DMS153 (cell line): ENCODE data around the gene GNA15.

Experiments
- DNase-seq: peaks from one replicate; lab custom pipeline; 2025; lab: John Stamatoyannopoulos, UW

GNA15 gene

DNA sequence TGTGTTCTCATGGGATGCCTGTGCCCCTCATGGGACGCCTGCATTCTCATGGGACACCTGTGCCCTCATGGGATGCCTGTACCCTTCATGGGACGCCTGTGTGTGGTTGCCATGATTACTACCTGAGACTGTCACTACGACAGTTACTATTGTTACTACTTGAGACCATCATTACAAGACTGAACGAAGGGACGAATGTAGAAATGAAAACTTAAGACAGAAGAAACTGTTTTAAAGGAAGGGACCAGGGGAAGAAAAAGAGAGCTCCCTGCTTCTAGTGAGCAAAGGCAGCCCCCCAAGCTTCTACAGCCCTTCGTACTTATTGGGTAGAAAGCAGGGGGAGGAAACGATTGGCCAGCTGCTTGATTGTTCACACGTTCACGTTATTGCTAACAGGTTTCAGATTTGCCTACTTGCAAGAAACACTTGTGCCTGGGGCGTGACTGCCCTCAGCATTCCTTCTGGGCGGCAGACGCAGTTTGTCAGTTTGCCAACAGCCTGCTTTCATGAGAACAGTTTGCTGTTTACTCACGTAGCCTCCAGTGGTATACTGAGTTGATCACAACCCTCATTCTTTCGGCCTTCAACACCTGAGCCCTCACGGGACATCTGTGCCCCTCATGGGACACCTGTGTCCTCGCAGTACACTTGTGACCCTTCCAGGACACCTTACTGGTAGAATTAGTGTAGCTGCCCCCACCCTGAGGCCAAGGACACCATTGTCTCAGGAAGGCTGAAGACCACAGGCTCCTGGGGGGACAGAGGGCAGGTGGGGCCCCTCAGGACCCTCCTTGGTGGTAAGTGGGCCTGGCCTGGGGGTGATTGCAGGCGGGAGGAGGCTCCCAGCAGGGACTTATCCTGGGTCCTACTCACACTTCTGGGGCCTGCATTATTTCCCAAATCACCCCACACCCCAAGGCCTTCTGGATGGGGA is 40.2 kb downstream of the GNA15 start:
- DNase-seq = no peak

DNA sequence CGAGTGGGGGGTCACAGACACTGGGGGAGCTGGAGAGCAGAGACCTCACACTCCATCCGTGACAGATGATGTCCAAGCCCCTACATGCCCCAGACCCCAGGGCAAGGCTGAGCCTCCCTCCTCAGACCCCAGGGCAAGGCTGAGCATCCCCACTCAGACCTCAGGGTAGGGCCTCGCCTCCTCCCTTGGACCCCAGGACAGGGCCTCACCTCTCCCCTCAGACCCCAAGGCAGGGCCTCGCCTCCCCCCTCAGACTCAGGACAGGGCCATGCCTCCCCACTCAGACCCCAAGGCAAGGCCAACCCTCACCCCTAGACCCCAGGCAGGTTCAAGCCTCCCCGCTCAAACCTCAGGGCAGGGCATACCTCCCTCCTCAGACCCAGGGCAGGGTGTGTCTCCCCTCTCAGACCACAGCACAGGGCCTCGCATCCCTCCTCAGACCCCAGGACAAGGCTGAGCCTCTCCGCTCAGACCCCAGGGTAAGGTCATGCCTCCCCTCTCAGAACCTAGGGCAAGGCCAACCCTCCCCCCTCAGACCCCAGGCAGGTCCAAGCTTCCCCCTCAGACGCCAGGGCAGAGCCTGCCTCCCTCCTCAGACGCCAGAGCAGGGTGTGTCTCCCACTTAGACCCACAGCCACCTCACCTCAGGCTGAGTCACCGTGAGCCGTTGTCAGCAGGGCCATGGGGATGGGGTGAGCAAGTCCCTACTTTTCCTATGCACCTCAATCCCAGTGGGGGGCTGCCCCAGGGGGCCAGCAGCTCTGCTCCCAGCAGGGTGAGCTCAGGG is 41.1 kb downstream of the GNA15 start:
- no peak for DNase-seq

DNA sequence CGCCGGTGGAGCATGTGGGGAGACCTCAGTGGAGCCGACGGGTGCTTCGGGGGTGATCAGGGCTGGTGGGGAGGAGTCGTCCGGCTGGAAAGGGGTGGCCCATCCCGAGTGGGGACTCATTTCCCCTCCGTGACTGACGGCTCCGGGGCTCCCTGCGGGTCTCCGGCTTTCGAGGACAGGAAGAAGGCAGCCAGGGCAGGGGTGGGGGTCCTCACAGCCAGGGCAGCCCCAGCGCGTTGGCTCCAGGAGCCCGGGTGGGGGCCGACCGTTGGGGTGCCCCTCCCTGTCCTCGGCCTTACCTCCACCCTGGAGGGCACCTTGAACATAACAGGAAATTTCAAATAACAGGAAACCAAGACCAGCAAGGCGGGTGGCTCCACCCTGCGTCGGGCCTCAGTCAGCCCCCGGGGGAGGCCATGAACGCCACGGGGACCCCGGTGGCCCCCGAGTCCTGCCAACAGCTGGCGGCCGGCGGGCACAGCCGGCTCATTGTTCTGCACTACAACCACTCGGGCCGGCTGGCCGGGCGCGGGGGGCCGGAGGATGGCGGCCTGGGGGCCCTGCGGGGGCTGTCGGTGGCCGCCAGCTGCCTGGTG is 42.6 kb downstream of the GNA15 start, which contains the start of gene S1PR4:
S1PR4 (plus strand) TSS at position 393 of the 596 bp plus-strand sequence; CDS start at position 417, 24 bp downstream.
- DNase-seq = no peak

DNA sequence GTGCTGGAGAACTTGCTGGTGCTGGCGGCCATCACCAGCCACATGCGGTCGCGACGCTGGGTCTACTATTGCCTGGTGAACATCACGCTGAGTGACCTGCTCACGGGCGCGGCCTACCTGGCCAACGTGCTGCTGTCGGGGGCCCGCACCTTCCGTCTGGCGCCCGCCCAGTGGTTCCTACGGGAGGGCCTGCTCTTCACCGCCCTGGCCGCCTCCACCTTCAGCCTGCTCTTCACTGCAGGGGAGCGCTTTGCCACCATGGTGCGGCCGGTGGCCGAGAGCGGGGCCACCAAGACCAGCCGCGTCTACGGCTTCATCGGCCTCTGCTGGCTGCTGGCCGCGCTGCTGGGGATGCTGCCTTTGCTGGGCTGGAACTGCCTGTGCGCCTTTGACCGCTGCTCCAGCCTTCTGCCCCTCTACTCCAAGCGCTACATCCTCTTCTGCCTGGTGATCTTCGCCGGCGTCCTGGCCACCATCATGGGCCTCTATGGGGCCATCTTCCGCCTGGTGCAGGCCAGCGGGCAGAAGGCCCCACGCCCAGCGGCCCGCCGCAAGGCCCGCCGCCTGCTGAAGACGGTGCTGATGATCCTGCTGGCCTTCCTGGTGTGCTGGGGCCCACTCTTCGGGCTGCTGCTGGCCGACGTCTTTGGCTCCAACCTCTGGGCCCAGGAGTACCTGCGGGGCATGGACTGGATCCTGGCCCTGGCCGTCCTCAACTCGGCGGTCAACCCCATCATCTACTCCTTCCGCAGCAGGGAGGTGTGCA is 43.3 kb downstream of the GNA15 start:
- no peak for DNase-seq

DNA sequence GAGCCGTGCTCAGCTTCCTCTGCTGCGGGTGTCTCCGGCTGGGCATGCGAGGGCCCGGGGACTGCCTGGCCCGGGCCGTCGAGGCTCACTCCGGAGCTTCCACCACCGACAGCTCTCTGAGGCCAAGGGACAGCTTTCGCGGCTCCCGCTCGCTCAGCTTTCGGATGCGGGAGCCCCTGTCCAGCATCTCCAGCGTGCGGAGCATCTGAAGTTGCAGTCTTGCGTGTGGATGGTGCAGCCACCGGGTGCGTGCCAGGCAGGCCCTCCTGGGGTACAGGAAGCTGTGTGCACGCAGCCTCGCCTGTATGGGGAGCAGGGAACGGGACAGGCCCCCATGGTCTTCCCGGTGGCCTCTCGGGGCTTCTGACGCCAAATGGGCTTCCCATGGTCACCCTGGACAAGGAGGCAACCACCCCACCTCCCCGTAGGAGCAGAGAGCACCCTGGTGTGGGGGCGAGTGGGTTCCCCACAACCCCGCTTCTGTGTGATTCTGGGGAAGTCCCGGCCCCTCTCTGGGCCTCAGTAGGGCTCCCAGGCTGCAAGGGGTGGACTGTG is 44.0 kb downstream of the GNA15 start:
- no peak for DNase-seq

DNA sequence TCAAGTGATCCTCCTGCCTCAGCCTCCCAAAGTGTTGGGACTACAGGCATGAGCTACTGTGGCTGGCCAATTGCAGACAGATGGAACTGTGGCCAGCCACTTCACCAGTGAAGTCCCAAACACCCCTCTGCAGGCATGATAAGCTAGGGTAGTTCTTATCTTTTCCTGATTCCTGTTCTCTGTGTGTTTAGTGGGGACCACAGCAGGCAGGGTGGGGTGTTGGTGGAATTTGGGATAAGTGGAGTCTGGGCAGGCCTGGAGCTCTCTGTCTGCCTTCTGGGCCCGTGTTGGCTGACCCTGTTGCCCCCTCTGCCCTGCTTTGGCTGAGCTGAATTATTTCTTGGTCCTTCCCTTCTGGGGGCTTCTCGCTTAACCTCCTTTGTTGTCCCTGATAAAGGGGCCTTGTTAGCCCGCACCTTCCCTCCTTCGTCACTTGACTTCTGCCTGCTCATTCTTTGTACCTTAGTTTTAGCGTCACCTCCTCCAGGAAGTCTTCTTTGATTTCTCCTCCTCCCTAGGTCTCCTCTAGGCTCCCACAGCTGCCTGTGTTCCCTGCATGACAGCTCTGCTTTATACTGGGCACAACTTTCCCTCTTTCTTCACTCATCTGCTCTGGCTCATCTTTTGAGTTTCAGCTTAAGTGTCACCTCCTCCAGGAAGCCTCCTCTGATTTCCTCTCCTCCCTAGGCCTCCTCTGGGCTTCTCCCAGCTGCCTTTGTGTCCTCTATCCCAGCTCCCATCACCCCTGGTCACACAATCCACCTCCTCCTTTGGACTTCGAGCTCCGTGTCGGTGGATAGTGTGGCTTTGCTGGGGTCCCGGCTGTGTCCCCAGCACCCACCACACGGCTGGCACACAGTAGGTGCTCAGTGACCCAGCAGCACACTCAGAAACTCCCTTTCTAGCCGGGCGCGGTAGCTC is 48.1 kb downstream of the GNA15 start:
- DNase-seq = no peak

DNA sequence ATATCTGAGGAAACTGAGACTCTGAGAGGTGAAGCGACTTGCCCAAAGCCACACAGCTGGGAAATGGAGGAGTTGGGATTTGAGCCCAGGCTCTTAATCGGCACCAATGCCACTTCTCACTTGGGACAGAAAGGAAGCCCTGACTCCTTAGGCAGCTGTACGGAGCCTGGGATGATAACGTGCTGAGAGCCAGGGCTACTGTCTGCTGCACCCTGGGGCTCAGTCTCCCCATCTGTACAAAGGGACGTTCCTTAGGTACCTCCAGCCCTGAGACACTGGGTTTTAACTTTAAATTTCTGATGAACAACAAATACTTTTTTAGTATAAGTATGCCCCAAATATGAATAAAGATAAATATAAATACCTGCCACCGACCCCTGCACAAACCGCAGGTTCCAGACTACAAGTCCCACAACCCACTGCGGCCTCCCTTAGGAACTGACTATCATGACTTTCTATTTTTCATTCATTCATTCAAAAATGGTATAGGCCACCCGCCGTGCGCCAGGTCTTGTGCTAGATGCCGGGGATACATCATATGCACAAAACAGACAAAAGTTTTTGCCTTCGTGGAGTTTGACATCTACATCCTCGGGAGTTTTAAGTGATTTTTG is 49.1 kb downstream of the GNA15 start:
- peak; percentile 62 for DNase-seq

DNA sequence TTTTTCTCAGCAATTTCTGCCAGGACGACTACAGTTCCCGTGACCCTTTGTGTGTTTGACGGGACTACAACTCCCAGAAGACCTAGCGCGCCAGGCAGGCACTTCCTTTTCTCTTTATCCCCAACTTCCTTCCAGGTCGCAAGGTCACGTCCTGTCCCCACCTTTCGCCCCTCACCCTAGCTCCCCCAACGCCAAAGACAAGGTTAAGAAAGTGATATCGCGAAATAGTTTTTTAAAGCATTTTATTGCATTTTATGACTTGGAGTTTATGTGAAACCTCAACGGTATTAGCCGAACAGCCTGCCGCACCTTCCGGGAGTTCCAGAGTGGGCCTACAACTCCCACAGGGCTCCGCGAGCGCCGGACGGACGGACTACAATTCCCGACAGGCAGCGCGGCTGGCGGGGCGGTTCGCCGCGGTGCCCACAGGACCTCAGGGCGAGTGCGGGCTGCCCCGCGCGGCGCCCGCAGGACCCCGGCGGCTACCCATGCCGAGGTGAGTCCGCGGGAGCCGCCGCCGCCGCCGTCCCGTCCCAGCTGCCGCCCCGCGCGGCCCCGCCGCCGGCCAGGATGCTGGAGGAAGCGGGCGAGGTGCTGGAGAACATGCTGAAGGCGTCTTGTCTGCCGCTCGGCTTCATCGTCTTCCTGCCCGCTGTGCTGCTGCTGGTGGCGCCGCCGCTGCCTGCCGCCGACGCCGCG is 49.8 kb downstream of the GNA15 start, which contains the start of gene NCLN:
NCLN (plus strand) TSS at position 470 of the 699 bp plus-strand sequence; CDS start at position 571, 101 bp downstream.
- DNase-seq = peak; percentile 88

DNA sequence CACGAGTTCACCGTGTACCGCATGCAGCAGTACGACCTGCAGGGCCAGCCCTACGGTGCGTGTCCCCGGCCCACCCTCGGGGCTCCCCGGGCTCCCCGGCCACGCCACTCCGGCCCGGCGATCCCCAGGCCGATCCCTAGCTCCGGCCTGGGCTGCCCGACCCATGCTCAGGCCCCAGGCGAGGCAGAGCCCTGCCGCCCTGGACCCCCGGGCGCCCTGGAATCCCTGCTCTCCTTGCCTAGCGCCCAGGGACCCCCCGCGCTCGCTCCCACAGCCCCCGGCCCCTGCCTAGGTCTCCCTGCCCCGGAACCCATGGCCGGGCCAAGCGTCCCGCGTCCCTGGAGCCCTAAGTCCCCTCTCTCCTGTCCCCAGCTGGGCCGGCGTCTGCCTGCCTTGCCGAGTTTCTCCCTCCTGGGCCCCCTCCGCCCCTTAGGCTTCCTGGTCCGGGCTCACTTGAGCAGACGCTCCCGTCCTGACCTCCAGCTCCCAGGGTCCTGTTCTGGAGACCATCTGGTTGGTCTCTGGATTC is 50.4 kb downstream of the GNA15 start:
- DNase-seq = no peak

DNA sequence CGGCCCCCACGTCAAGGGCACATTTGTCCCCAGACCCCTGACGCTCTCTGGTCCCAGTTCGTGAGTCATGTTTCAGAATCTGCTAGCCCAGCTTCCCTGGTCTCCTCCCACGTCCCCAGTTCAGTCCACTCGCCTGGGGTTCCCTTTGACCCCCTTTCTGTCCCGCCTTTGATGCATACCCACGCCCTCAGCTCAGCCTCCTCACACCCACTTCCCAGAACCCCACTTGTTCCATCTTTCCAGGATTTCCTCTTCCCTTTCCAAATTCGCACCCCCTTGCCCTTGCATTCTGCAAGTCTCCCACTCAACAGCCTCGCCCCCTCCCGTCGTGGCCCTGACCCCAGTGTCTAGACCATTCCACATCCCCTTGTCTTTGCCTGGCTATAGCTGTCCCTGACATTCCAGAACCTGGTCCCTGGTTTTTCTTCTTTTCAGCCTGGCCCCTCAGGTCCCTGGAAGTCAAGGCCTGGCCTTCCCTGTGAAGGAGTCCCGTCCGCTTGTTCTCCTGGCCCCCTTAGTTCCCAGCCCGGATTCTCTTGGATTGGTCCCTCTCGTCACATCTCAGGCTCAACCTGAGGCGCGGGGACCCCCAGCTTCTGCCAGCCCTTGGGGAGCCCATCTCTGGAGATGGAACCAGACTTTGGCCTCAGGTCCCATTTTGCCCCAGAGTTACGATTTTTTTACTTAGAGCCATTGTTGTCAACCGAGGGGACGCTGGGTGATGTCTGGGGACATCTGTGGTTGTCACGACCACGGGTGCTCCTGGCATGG is 51.2 kb downstream of the GNA15 start:
- DNase-seq = no peak

DNA sequence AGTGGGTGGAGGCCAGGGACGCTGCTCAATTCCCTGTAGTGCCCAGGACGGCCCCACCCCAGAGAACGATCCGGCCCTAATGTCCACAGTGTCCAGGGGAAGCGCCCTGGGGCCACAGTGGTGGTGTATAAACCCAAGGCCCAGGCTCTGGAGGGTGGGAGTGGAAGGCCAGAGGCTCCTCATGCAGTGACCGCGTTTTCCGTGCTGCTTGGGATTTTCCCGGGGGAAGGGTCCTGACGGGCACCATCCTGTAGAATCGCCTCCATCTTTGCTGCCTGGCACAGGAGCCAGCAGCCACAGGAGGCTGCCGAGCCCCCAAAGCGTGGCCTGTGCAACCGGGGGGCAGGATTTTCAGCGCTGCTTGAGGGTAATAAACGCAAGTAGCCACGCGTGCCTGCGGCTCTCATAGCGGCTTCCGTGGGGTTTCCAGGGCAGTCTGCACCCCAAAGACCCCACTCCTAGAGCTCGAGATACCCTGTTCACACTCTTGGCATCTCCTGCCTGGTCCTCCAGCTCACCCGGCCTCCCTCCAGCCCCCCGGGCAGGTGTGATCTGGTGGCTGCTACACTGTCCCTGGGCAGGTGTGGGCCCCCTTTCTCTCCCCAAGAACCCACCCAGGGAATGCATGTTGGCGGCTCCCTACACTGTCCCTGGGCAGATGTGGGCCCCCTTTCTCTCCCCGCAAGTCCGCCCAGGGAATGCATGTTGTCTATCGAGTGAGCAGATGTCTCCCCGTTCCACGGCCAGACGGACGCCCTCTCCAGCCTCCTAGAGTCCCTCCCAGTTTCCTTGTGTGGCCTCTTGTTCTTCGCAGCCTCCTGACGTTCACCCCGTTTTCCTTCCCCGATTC is 52.1 kb downstream of the GNA15 start:
- no peak for DNase-seq

DNA sequence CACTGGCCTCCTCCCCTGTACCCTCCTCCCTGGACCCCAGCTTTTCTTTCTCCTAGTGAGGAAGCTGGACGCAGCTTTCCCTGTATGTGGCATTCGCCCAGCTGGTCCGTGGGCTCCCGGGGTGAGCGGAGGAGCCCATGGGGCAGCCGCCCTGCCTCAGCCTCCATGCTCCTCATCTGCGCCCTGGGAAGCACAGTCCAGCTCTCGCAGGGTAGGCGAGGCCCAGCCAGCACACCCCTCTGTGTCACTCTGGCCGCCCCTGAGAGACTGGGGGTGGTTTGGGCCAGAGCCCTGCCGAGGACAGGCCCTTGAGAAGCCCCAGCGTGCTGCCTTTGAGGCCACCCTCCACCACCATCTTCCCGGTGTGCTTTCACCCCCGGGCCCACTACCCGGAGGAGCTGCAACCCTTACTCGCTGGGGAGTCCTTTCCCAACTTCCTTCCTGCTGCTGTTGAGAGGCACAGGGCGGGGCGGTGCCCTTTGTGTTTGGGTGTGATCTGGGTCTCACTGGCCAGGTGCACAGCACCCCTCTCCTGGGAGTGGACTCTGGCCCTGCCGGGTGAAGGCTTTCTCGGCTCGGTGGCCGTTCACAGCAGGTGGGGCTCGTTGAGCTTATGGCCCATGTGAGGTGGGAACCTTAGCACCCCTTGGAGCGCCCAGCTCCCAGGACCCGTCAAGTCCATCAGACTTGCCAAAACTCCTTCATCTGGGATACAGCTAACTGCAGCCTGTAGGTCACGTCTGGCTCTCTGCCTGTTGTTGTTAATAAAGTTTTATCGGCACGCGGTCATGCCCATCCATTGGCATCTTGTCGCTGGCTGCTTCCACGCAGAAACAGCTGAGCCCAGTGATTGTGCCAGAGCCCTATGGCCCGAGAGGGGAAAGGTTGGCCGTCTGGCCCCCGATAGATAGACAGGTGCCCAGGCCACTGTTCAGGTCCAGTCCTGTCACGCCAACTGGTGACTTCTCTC is 53.1 kb downstream of the GNA15 start:
- DNase-seq = no peak

DNA sequence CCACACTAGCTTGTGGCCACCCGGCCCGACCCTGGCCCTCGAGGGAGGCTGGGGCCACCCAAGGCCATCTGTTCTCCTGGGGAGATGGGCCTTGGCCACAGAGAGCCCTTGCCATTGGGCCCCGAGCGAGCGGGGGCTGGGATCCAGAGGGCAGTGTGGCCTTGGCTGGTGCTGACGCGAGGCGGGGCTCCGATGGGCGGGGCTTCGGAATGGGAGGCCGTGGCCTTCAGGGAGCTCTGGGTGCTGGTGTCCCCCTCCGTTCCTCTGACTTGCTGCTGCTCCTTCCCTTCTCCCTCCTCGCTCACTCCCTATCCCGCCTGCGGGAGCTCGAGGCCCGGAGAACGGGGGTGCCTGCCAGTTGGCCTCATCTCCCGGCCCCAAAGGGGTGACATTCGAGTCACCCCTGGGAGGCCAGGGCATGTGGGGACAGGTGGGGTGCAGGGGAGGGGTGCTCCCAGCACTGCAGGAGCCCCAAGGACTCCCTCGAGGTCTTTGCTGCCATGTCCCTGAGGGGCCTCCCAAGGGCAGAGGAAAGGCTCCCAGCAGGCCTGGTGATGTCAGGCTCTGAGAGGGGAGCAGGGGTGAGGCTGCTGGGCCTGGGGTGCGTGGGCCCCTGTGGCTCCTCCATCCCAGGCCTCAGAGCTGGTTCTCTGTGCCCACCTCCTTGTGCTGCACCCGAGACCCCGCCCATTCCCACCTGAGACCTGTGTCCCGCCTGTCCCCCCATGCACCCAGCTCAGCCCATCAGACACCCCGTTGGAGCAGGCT is 54.1 kb downstream of the GNA15 start:
- DNase-seq = no peak

DNA sequence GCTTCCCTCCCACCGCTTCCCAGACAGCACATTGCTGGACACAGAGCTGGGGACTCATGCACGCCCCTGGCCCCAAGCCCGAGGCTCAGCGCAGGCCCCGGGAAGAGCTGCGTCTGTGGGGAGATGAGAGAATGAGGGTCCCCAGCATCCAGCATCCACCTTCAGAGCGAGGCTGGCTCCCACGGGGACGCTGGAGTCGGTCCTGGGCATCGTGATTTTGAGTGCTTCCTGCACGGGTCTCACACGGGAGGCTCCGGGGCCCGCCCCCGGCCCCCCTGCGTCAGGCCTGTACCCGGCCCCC is 54.6 kb downstream of the GNA15 start:
- DNase-seq = no peak
